Left renal pelvis (tissue), 4 donors: Measurements from ENCODE around the gene BLM. TPM values are rescaled to one million over a fixed set of nuclear protein-coding genes. Genes with fewer than 3 reads are reported as not detected.

Experiments
- DNase-seq, 4 donors: peaks; one replicate each; pipeline ENCODE4 v3.0.0-alpha.2; 2013; ENCODE audit warnings: low read depth in 4 of 4, low spot score in 3 of 4
- polyA plus RNA-seq, 4 donors: library from polyadenylated mRNA; unstranded; fragments of 120-200 nt; gene quantifications; one replicate each; pipeline ENCODE4 v1.2.1, GENCODE V29; 2013; ENCODE audit not compliant: insufficient read length in 4 of 4

The BLM gene
- polyA plus RNA-seq, 4 donors: 7.2 to 14.8 (median 11.7) TPM

- no peak for DNase-seq
Observed at GRCh38 chr15:90865702-90866101, 148.6 kb downstream of the BLM start.

Other genes starting within 250 kb of the BLM start
- 10 to 100 TPM; 29.4 to 44.9 (median 30.9) TPM for gene CRTC3, start 187.4 kb upstream of the BLM start, polyA plus RNA-seq
- 10 to 100 TPM; 40.6 to 50.6 (median 44.7) TPM for gene FURIN, start 151.2 kb downstream of the BLM start, polyA plus RNA-seq
- gene FES, start 167.2 kb downstream of the BLM start, polyA plus RNA-seq: 10 to 100 TPM in 3 of 4 donors, 1 to 10 TPM in 1; 9.4 to 23.0 (median 17.3) TPM
- gene MAN2A2, start 186.0 kb downstream of the BLM start, polyA plus RNA-seq: 10 to 100 TPM; 41.1 to 64.7 (median 54.2) TPM
- gene HDDC3, start 215.2 kb downstream of the BLM start, polyA plus RNA-seq: 10 to 100 TPM in 3 of 4 donors, 1 to 10 TPM in 1; 9.9 to 16.4 (median 15.2) TPM
- 10 to 100 TPM; 44.9 to 75.4 (median 63.6) TPM for gene UNC45A, start 217.9 kb downstream of the BLM start, polyA plus RNA-seq
- 10 to 100 TPM; 13.5 to 20.4 (median 14.9) TPM for gene RCCD1, start 237.5 kb downstream of the BLM start, polyA plus RNA-seq